Common myeloid progenitor, CD34-positive (primary cell): ENCODE data around the gene ZNF680.

Source experiments
- CTCF ChIA-PET: fragments of 350-600 bp; sonication (Branson Sonifier 250); formaldehyde crosslinking; loops from one replicate; lab custom pipeline; 2021; ENCODE audit warnings: antibody characterized with exemption; lab: Charles Lee
- POLR2A ChIA-PET: fragments of 350-600 bp; sonication (Branson Sonifier 250); formaldehyde crosslinking; loops from one replicate; lab custom pipeline; 2021; ENCODE audit warnings: antibody characterized with exemption; lab: Charles Lee
- DNase-seq, 3 donors: peaks; one replicate each; pipeline versions ENCODE4 v3.0.0 to v3.0.0-alpha.2; 2013
- H3K27ac ChIP-seq, 2 experiments: 1 replicate in 1 of 2; 2 replicates in 1 of 2; pipeline ENCODE4 v1.7.0; 2013; ENCODE audit warnings: inconsistent platforms in 2 of 2, low read length in 2 of 2, mild to moderate bottlenecking in 2 of 2, low read depth in 1 of 2, moderate library complexity in 1 of 2; ENCODE audit not compliant: severe bottlenecking in 2 of 2, insufficient read depth in 1 of 2, poor library complexity in 1 of 2
- H3K27me3 ChIP-seq, 5 experiments: replicated peaks in 2 of 5; 1 replicate in 3 of 5; 2 replicates in 2 of 5; pipeline versions ENCODE4 v1.6.1 to v1.7.0; 2013; ENCODE audit warnings: low read length in 4 of 5, mild to moderate bottlenecking in 2 of 5, moderate library complexity in 2 of 5, inconsistent platforms in 1 of 5; ENCODE audit not compliant: insufficient read depth in 5 of 5, control insufficient read depth in 4 of 5
- H3K36me3 ChIP-seq, 4 experiments: 1 replicate in 2 of 4; 2 replicates in 2 of 4; pipeline versions ENCODE4 v1.6.1 to v1.7.0; 2013; ENCODE audit warnings: low read length in 3 of 4, control low read depth in 1 of 4, mild to moderate bottlenecking in 1 of 4; ENCODE audit not compliant: control insufficient read depth in 4 of 4, insufficient read depth in 4 of 4
- H3K4me1 ChIP-seq, 4 experiments: 1 replicate in 3 of 4; 2 replicates in 1 of 4; pipeline versions ENCODE4 v1.6.1 to v1.7.1; 2013; ENCODE audit warnings: low read length in 3 of 4, mild to moderate bottlenecking in 3 of 4, control low read depth in 1 of 4, inconsistent platforms in 1 of 4, moderate library complexity in 1 of 4; ENCODE audit not compliant: control insufficient read depth in 4 of 4, insufficient read depth in 4 of 4; ENCODE audit errors: control extremely low read depth in 1 of 4
- H3K4me3 ChIP-seq, 7 experiments: 1 replicate in 4 of 7; 2 replicates in 3 of 7; pipeline versions ENCODE4 v1.5.1 to v1.7.0; 2013; ENCODE audit warnings: mild to moderate bottlenecking in 7 of 7, low read length in 6 of 7, moderate library complexity in 6 of 7, inconsistent platforms in 2 of 7, low read depth in 2 of 7, control low read depth in 1 of 7; ENCODE audit not compliant: insufficient read depth in 4 of 7, control insufficient read depth in 1 of 7; ENCODE audit errors: extremely low read depth in 1 of 7
- H3K9me3 ChIP-seq, 5 experiments: 1 replicate in 4 of 5; 2 replicates in 1 of 5; pipeline versions ENCODE4 v1.6.1 to v1.7.1; 2013; ENCODE audit warnings: low read length in 4 of 5, mild to moderate bottlenecking in 2 of 5, inconsistent platforms in 1 of 5, low read depth in 1 of 5, moderate library complexity in 1 of 5; ENCODE audit not compliant: control insufficient read depth in 4 of 5, insufficient read depth in 2 of 5; ENCODE audit errors: control extremely low read depth in 1 of 5
- WGBS: methylation state at CpG from one replicate; pipeline ENCODE4 v1.1.5; 2013; ENCODE audit not compliant: insufficient coverage; 5-methylcytosine and 5-hydroxymethylcytosine counted together

ZNF680 gene

GRCh38 chr7:64533756-64534155, 29.1 kb downstream of the ZNF680 start:
- H3K9me3 ChIP-seq = peaks cover 11 to 72% (median 33%) of the 10 kb centered on the region in 5 experiments
- WGBS = no CpG with 5 or more reads among the region's 3 CpGs
- no peak overlapping the region for H3K27ac ChIP-seq
- peaks cover 14 to 72% (median 30%) of the 10 kb centered on the region in 4 experiments for H3K36me3 ChIP-seq
- H3K4me1 ChIP-seq = no peaks in the 10 kb centered on the region
- no peak for DNase-seq
- ChIA-PET POLR2A (no interaction called here), CTCF (interaction anchor here (0.6 kb wide), 1 partner anchor 45 kb away, joined by 4 read pairs; no protein-coding TSS in a partner anchor)
- H3K27me3 ChIP-seq = no peaks in the 10 kb centered on the region
- no peak overlapping the region for H3K4me3 ChIP-seq

- Histone ChIP-seq H3K4me1 (no peaks in the 10 kb centered on the region), H3K27me3 (no peaks in the 10 kb centered on the region), H3K4me3 (peak overlapping the region in 1 of 7 experiments; percentile 7), H3K27ac (no peak overlapping the region), H3K9me3 (peaks cover 11 to 80% (median 38%) of the 10 kb centered on the region in 5 experiments), H3K36me3 (peaks cover 24 to 63% (median 29%) of the 10 kb centered on the region in 4 experiments)
- no peak for DNase-seq
- WGBS = 60% methylated on average over 2 of the region's 3 CpGs
- ChIA-PET CTCF (interaction anchor here (1.2 kb wide), 2 partner anchors 44 to 96 kb away, joined by 3 read pairs; no protein-coding TSS in a partner anchor), POLR2A (no interaction called here)
Measured at GRCh38 chr7:64528770-64529169, 34.1 kb downstream of the ZNF680 start.

- ChIA-PET POLR2A (no interaction called here), CTCF (no interaction called here)
- WGBS = 100% methylated on average over 1 of the region's 2 CpGs
- Histone ChIP-seq H3K27ac (no peak overlapping the region), H3K27me3 (no peaks in the 10 kb centered on the region), H3K4me3 (no peak overlapping the region), H3K4me1 (no peaks in the 10 kb centered on the region), H3K9me3 (peaks cover 19 to 73% (median 32%) of the 10 kb centered on the region in 5 experiments), H3K36me3 (peaks cover 5 to 55% (median 19%) of the 10 kb centered on the region in 4 experiments)
- no peak for DNase-seq
Measured at GRCh38 chr7:64521409-64521984, 41.4 kb downstream of the ZNF680 start.

GRCh38 chr7:64516451-64516850, 46.4 kb downstream of the ZNF680 start:
- ChIA-PET CTCF (interaction anchor here (1.2 kb wide), 1 partner anchor 10 kb away, joined by 3 read pairs; no protein-coding TSS in a partner anchor), POLR2A (no interaction called here)
- H3K27me3 ChIP-seq = no peaks in the 10 kb centered on the region
- H3K36me3 ChIP-seq = peaks cover 5 to 43% (median 9%) of the 10 kb centered on the region in 4 experiments
- no peaks in the 10 kb centered on the region for H3K4me1 ChIP-seq
- no peak for DNase-seq
- H3K4me3 ChIP-seq = no peak overlapping the region
- peaks cover 19 to 57% (median 33%) of the 10 kb centered on the region in 5 experiments for H3K9me3 ChIP-seq
- 20% methylated on average over 1 of the region's 2 CpGs for WGBS
- no peak overlapping the region for H3K27ac ChIP-seq

- ChIA-PET CTCF (interaction anchor here (1.2 kb wide), 1 partner anchor 10 kb away, joined by 3 read pairs; no protein-coding TSS in a partner anchor), POLR2A (no interaction called here)
- Histone ChIP-seq H3K27ac (no peak overlapping the region), H3K9me3 (peaks cover 16 to 56% (median 31%) of the 10 kb centered on the region in 5 experiments), H3K4me3 (peak overlapping the region in 1 of 7 experiments; percentile 8), H3K4me1 (no peaks in the 10 kb centered on the region), H3K27me3 (no peaks in the 10 kb centered on the region), H3K36me3 (peaks cover 3 to 36% (median 6%) of the 10 kb centered on the region in 4 experiments)
- DNase-seq = no peak
- WGBS = 100% methylated on average over 1 of the region's 1 CpG
Measured at GRCh38 chr7:64515781-64516180, 47.1 kb downstream of the ZNF680 start.

GRCh38 chr7:64515330-64515729, 47.5 kb downstream of the ZNF680 start:
- ChIA-PET CTCF (no interaction called here), POLR2A (no interaction called here)
- Histone ChIP-seq H3K36me3 (peaks cover under 1 to 32% (median 6%) of the 10 kb centered on the region in 4 experiments), H3K4me3 (no peak overlapping the region), H3K4me1 (no peaks in the 10 kb centered on the region), H3K27ac (no peak overlapping the region), H3K27me3 (no peaks in the 10 kb centered on the region), H3K9me3 (peaks cover 14 to 56% (median 31%) of the 10 kb centered on the region in 5 experiments)
- DNase-seq = no peak

GRCh38 chr7:64509583-64509982, 53.3 kb downstream of the ZNF680 start:
- H3K4me3 ChIP-seq = no peak overlapping the region
- peaks cover 4 to 47% (median 17%) of the 10 kb centered on the region in 5 experiments for H3K9me3 ChIP-seq
- no CpG with 5 or more reads among the region's 2 CpGs for WGBS
- DNase-seq = peak in 2 of 3 donors; percentile 4 to 12
- no peaks in the 10 kb centered on the region for H3K27me3 ChIP-seq
- POLR2A ChIA-PET = no interaction called here
- peaks cover 3 to 19% (median 11%) of the 10 kb centered on the region in 4 experiments for H3K36me3 ChIP-seq
- CTCF ChIA-PET = no interaction called here
- H3K27ac ChIP-seq = no peak overlapping the region
- H3K4me1 ChIP-seq = no peaks in the 10 kb centered on the region
